HL-60 (cell line): ENCODE results near the gene PTPRT.
A peak's percentile ranks its signal among the peaks of the same experiment; 100 is the strongest.

Experiments
- DNase-seq, 2 experiments: peaks; one replicate each; pipeline ENCODE4 v3.0.0-alpha.2; 2010 to 2020; ENCODE audit warnings: low read depth in 1 of 2, low spot score in 1 of 2
- H3K27ac ChIP-seq: fragments of 250-450 bp; sonication (Bioruptor Pico); replicated peaks from 2 replicates; pipeline ENCODE4 v1.5.1; 2020; ENCODE audit warnings: mild to moderate bottlenecking, moderate library complexity
- H3K27me3 ChIP-seq: fragments of 250-450 bp; sonication (Bioruptor Pico); 2 replicates; pipeline ENCODE4 v1.5.1; 2021; ENCODE audit warnings: mild to moderate bottlenecking, moderate library complexity; ENCODE audit not compliant: insufficient read depth, poor library complexity, severe bottlenecking
- H3K4me3 ChIP-seq: replicated peaks from 2 replicates; pipeline ENCODE4 v1.5.1; 2011; ENCODE audit warnings: mild to moderate bottlenecking, control low read depth, low read length; ENCODE audit not compliant: insufficient read depth
- CTCF ChIP-seq: IDR thresholded peaks from one replicate; pipeline ENCODE4 v1.5.1; 2011; ENCODE audit warnings: low read length, control low read depth, inconsistent platforms; ENCODE audit not compliant: insufficient read depth
- GABPA ChIP-seq: IDR thresholded peaks from 2 replicates; pipeline ENCODE4 v1.6.1; 2012; ENCODE audit warnings: low read depth
- POLR2AphosphoS5 ChIP-seq: IDR thresholded peaks from 2 replicates; pipeline ENCODE4 v1.6.1; 2012; ENCODE audit warnings: low read depth
- SPI1 ChIP-seq: IDR thresholded peaks from 2 replicates; pipeline ENCODE4 v1.6.1; 2012; ENCODE audit warnings: low read depth, mild to moderate bottlenecking, borderline replicate concordance
- TF ChIP-seq, protein P1 (sequence below): IDR thresholded peaks from 2 replicates; pipeline ENCODE4 v1.6.1; 2012; ENCODE audit warnings: low read depth; ENCODE audit not compliant: insufficient replicate concordance

Gene PTPRT

DNA sequence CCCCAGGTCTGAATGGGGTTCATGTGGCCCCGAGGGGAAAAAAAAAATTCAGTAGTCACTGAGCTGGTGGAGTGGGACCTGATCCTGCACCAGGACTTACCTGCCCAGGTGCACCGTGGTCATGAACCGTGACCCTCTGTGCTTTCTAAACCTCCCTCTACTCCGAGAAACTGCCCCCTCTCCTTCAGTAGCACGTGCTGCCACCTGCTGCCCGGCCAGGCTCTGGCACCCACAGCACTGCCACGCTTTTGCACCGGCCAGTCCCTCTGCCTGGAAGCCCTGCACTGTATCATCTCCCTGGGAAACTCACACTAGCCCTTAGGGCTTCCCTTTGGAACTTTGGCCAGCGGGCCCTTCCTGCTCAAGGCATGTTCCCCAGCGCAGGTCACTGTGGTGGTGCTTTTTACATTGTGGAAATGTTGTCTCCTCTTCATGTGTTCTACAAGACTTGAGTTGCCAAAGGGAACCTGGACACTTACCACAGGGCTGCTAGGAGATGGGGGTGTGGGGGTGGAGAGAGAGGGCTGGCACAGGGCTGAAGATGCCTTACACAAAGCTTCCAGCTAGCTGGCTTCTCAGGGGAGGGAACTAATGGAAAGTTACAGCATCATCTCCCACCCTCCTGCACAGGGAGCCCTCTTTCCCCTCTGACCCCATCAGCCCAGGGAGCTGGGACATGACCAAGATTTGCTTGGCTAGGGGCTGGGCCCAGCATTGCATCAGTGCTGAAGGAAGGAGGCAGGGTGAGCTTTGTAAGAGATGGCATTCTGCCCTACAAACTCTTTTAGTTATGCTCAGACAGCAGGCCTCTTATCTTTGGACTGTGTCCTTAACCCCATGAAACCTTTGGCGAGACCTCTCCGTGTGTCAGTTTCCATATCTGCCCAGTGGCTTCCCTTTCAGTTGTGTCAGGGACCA, 2.5 kb upstream of the PTPRT start:
- Histone ChIP-seq H3K4me3 (no peak overlapping the region), H3K27ac (no peak overlapping the region), H3K27me3 (peaks cover 31% of the 10 kb centered on the region)
- no peak for TF ChIP-seq POLR2AphosphoS5
- peak; percentile 63 for TF ChIP-seq CTCF
- TF ChIP-seq, protein P1, sequence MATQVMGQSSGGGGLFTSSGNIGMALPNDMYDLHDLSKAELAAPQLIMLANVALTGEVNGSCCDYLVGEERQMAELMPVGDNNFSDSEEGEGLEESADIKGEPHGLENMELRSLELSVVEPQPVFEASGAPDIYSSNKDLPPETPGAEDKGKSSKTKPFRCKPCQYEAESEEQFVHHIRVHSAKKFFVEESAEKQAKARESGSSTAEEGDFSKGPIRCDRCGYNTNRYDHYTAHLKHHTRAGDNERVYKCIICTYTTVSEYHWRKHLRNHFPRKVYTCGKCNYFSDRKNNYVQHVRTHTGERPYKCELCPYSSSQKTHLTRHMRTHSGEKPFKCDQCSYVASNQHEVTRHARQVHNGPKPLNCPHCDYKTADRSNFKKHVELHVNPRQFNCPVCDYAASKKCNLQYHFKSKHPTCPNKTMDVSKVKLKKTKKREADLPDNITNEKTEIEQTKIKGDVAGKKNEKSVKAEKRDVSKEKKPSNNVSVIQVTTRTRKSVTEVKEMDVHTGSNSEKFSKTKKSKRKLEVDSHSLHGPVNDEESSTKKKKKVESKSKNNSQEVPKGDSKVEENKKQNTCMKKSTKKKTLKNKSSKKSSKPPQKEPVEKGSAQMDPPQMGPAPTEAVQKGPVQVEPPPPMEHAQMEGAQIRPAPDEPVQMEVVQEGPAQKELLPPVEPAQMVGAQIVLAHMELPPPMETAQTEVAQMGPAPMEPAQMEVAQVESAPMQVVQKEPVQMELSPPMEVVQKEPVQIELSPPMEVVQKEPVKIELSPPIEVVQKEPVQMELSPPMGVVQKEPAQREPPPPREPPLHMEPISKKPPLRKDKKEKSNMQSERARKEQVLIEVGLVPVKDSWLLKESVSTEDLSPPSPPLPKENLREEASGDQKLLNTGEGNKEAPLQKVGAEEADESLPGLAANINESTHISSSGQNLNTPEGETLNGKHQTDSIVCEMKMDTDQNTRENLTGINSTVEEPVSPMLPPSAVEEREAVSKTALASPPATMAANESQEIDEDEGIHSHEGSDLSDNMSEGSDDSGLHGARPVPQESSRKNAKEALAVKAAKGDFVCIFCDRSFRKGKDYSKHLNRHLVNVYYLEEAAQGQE = no peak
- no peak for TF ChIP-seq SPI1
- no peak for TF ChIP-seq GABPA
- peak in 1 of 2 experiments; percentile 20 for DNase-seq

GRCh38 chr20:43191143-43191542, 1.4 kb upstream of the PTPRT start:
- no peak overlapping the region for H3K4me3 ChIP-seq
- TF ChIP-seq, protein P1 = no peak
- no peak for TF ChIP-seq GABPA
- TF ChIP-seq SPI1 = no peak
- TF ChIP-seq CTCF = no peak
- H3K27me3 ChIP-seq = peaks cover 31% of the 10 kb centered on the region
- DNase-seq = no peak
- no peak overlapping the region for H3K27ac ChIP-seq

DNA sequence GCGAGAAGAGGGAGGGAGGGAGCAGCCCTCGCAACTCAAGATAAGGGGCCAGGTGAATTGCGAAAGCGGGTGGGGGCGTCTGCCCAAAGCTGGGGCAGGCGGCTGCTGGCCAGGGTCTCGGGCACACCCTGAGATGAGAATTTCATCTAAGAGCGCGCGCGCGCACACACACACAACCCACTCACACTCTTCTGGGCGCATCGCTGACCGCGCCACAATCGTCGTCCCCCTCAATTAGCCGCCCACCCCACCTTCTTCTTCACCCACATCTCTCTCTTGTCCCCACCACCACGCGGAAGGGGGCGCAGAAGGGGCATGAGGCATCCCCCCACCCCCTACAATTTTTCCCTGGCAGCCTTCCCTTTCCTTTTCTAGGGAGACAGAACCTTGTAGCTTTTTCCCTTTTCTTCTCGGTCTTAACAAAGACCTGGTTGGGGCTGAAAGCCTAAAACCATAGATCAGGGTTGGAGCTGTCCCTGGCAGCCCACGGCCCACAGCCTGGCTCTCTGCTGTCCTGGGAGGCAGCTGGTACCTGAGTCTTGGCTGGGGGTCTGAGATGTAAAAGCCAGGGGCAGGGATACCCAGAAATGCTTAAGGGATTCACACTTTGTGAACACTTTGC, 737 bp upstream of the PTPRT start:
- no peak for TF ChIP-seq GABPA
- TF ChIP-seq POLR2AphosphoS5 = no peak
- TF ChIP-seq SPI1 = no peak
- TF ChIP-seq CTCF = no peak
- TF ChIP-seq, protein P1 = no peak
- Histone ChIP-seq H3K4me3 (no peak overlapping the region), H3K27ac (no peak overlapping the region), H3K27me3 (peaks cover 31% of the 10 kb centered on the region)
- DNase-seq = no peak
